HG03135 (cell line): ENCODE results near the gene PKN3.

Experiments
- ATAC-seq: cut with Tn5 transposase; IDR thresholded peaks from one replicate; pipeline ENCODE4 v1.9.1; 2021; ENCODE audit warnings: mild to moderate bottlenecking, moderate library complexity; ENCODE audit not compliant: unreplicated experiment

PKN3 gene

GRCh38 chr9:128715436-128715750, 13.1 kb downstream of the PKN3 start:
- no peak for ATAC-seq

GRCh38 chr9:128716581-128717254, 14.4 kb downstream of the PKN3 start:
- no peak for ATAC-seq

GRCh38 chr9:128718047-128718446, 15.7 kb downstream of the PKN3 start:
- ATAC-seq: no peak

- ATAC-seq: no peak
Measured at GRCh38 chr9:128718475-128718874, 16.2 kb downstream of the PKN3 start.

GRCh38 chr9:128719919-128720605, 17.8 kb downstream of the PKN3 start:
- no peak for ATAC-seq

- no peak for ATAC-seq
Measured at GRCh38 chr9:128720841-128721486, 18.7 kb downstream of the PKN3 start.

- ATAC-seq: no peak
Measured at GRCh38 chr9:128721487-128722010, 19.2 kb downstream of the PKN3 start.

- no peak for ATAC-seq
Measured at GRCh38 chr9:128722380-128723351, 20.4 kb downstream of the PKN3 start.

- ATAC-seq: no peak
Measured at GRCh38 chr9:128723352-128723865, 21.1 kb downstream of the PKN3 start.

GRCh38 chr9:128723866-128724743, 21.8 kb downstream of the PKN3 start, which contains the start of gene ZDHHC12:
Gene ZDHHC12 (minus strand): TSS chr9:128724127. CDS start chr9:128724093, 34 bp downstream.
- peak; percentile 94 for ATAC-seq

GRCh38 chr9:128724744-128725211, 22.5 kb downstream of the PKN3 start:
- ATAC-seq: no peak

- no peak for ATAC-seq
Measured at GRCh38 chr9:128727640-128728248, 25.4 kb downstream of the PKN3 start.

- ATAC-seq: no peak
Measured at GRCh38 chr9:128728298-128728697, 26.0 kb downstream of the PKN3 start.

- no peak for ATAC-seq
Measured at GRCh38 chr9:128729302-128729701, 27.0 kb downstream of the PKN3 start.

- ATAC-seq: no peak
Measured at GRCh38 chr9:128729766-128730517, 27.6 kb downstream of the PKN3 start.

- ATAC-seq: no peak
Measured at GRCh38 chr9:128731093-128731492, 28.8 kb downstream of the PKN3 start.

GRCh38 chr9:128731691-128732090, 29.4 kb downstream of the PKN3 start:
- ATAC-seq: no peak

GRCh38 chr9:128732576-128732975, 30.3 kb downstream of the PKN3 start:
- ATAC-seq: no peak
